Coronary artery (tissue), 2 donors: ENCODE measurements around the gene LILRA5.
"Not testable (repeated sequence)": the region's sequence is repeated elsewhere in the genome, so short reads cannot be mapped to it uniquely, and the experiment has no call there.

Experiments
- DNase-seq: peaks from one replicate; pipeline ENCODE4 v3.0.0-alpha.2; 2017; ENCODE audit warnings: low spot score
- H3K27ac ChIP-seq, 2 donors: fragments of 200-600 bp; sonication (generic); one replicate each; pipeline ENCODE4 v1.5.1; 2016 to 2019
- H3K4me3 ChIP-seq: fragments of 200-600 bp; sonication (generic); 2 replicates; pipeline ENCODE4 v1.5.1; 2016; ENCODE audit warnings: mild to moderate bottlenecking, moderate library complexity
- CTCF ChIP-seq: fragments of 200-600 bp; sonication (generic); IDR thresholded peaks from one replicate; pipeline ENCODE4 v1.5.1; 2019; ENCODE audit warnings: antibody characterized with exemption

LILRA5 gene

DNA sequence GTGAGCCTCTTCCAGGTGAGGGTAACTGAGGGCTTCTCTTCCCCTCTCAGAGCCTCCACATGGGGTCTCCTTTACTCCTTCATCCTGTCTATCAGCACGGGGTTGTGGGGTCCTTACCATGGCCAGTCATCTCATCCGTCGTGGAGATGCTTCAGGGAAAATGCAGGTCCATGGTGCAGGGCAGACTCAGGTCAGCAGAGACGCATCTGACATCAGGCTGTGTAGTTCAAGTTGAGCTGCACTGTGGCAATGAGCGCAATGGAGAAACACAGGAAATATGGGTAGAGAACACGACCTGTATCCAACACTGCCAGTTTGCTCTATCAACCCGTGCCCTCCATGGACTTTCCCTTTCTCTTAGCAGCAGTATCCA, 13.9 kb downstream of the LILRA5 start:
- Histone ChIP-seq H3K4me3 (no peak overlapping the region), H3K27ac (no peak overlapping the region)
- DNase-seq: peak; percentile 36
- TF ChIP-seq CTCF: no peak

- Histone ChIP-seq H3K4me3 (no peak overlapping the region), H3K27ac (no peak overlapping the region)
- DNase-seq: no peak
- TF ChIP-seq CTCF: no peak
Measured at GRCh38 chr19:54298357-54299125, 14.4 kb downstream of the LILRA5 start.

- TF ChIP-seq CTCF: no peak
- Histone ChIP-seq H3K4me3 (no peak overlapping the region), H3K27ac (no peak overlapping the region)
- no peak for DNase-seq
Measured at GRCh38 chr19:54297759-54298305, 15.1 kb downstream of the LILRA5 start.

DNA sequence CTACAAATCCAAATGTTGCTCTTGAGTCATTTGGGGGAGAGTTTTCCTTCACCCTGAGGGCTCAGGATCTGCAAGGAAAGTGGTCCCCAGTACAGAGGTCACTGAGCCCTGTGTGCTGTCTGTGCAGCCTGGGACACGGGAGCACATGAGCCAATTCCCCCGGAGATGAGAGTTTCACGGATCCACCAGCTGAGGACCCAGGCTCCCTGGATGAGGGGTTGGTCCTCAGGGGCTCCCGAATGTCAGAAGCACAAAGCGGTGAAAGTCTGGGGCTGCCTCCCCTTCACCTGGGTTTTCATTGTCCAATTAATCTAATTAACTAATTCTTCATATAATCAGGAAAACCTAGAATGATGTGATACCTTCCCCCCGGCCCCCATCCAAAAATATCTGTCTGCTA, 18.4 kb downstream of the LILRA5 start:
- Histone ChIP-seq H3K4me3 (no peak overlapping the region), H3K27ac (no peak overlapping the region)
- DNase-seq: peak; percentile 58
- TF ChIP-seq CTCF: no peak

- not testable (repeated sequence) for DNase-seq
Measured at GRCh38 chr19:54289160-54289559, 23.8 kb downstream of the LILRA5 start.

GRCh38 chr19:54287456-54287855, 25.5 kb downstream of the LILRA5 start:
- no peak overlapping the region for H3K4me3 ChIP-seq
- no peak for DNase-seq
- no peak for TF ChIP-seq CTCF
- no peak overlapping the region for H3K27ac ChIP-seq

More at GRCh38 chr19:54289160-54289559, 23.8 kb downstream of the LILRA5 start:
- H3K4me3 ChIP-seq, H3K27ac ChIP-seq: not testable (repeated sequence)

- H3K4me3 ChIP-seq, DNase-seq, H3K27ac ChIP-seq: not testable (repeated sequence)
Measured at GRCh38 chr19:54286283-54286682, 26.7 kb downstream of the LILRA5 start.

DNA sequence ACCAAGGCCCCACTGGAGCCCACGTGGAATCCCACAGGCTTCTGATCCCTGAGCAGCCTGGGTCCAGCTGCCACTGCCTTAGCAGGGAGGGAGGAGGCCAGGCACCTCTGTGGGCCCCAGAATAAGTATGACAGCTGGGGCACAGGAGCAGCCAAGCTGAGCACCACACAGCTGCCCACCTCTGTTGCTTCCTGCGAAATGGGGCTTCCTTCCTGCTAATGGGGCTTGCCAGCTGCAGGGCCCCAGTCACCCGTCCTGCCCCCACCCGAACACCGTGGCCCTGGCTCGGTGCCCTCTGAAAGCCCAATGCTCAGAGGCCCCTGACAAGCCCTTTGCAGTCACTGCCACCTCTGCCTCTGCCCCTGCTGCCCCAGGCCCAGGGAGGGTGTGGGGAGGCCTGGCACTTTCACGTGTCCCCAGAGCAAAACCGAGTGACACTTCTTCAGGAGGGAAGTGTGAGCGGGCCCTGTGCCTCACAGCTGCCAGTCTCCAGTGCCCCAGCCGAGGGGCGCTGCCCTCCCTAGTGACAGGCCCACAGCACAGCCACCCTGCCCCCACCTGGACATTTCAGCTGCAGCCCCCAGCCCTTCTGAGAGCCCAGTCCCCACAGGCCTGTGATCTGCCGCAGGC, 27.4 kb downstream of the LILRA5 start:
- DNase-seq, H3K27ac ChIP-seq, H3K4me3 ChIP-seq: not testable (repeated sequence)
